A673 (cell line): ENCODE measurements around the gene LAMA3.

ENCODE experiments used
- EZH2 ChIP-seq: fragments of 200-600 bp; sonication (generic); IDR thresholded peaks from 2 replicates; pipeline ENCODE4 v1.6.1; 2017; ENCODE audit warnings: borderline replicate concordance, low read depth, mild to moderate bottlenecking, mixed read lengths, antibody characterized with exemption, low read length; ENCODE audit not compliant: poor library complexity, severe bottlenecking
- TF ChIP-seq, protein P1 (sequence below): fragments of 300-800, 200-600 bp; sonication (generic); conservative IDR thresholded peaks from 2 replicates; pipeline ENCODE4 v1.5.1; 2017; ENCODE audit warnings: low read depth, mild to moderate bottlenecking, antibody characterized with exemption, low read length, moderate library complexity, mixed read lengths

DNA sequence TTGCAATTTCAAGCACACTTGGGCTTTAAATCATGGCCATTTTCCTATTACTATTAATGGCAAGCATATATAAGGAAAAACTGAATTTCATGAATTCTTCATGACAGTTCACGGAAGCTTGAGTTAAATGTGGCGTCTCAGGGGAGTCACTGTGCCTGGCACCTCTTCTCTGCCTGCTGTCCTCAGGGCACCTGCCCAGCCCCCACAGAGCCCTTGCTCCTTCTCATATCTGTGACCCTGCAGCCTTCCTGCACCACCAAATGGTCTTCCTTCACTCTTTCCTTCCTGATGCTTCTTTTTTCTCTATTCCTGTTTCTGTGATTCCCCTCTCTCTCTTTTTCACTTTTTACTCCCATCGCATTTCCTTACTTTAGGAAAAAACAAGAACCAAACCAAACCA lies 35.4 kb downstream of the LAMA3 start:
- TF ChIP-seq, protein P1, sequence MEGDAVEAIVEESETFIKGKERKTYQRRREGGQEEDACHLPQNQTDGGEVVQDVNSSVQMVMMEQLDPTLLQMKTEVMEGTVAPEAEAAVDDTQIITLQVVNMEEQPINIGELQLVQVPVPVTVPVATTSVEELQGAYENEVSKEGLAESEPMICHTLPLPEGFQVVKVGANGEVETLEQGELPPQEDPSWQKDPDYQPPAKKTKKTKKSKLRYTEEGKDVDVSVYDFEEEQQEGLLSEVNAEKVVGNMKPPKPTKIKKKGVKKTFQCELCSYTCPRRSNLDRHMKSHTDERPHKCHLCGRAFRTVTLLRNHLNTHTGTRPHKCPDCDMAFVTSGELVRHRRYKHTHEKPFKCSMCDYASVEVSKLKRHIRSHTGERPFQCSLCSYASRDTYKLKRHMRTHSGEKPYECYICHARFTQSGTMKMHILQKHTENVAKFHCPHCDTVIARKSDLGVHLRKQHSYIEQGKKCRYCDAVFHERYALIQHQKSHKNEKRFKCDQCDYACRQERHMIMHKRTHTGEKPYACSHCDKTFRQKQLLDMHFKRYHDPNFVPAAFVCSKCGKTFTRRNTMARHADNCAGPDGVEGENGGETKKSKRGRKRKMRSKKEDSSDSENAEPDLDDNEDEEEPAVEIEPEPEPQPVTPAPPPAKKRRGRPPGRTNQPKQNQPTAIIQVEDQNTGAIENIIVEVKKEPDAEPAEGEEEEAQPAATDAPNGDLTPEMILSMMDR = no peak
- TF ChIP-seq EZH2 = no peak
